Sciatic nerve (tissue), 2 donors: ENCODE data around the gene ZC3HAV1L. TPM values are rescaled to one million over a fixed set of nuclear protein-coding genes. Genes with fewer than 3 reads are reported as not detected.
"Not testable (repeated sequence)": the region's sequence is repeated elsewhere in the genome, so short reads cannot be mapped to it uniquely, and the experiment has no call there.

Experiments
- ATAC-seq: fragments of 200-7000 bp; cut with Tn5 transposase; one replicate; pipeline ENCODE4 v1.9.1; 2020; ENCODE audit warnings: mild to moderate bottlenecking, moderate library complexity
- DNase-seq: peaks from one replicate; pipeline ENCODE4 v3.0.0-alpha.2; 2020; ENCODE audit warnings: low spot score
- intact Hi-C: fragments of 100-400 bp; cut with DNase I; formaldehyde crosslinking; loops from one replicate; pipeline ENCODE4 v1.14.2; 2022
- total RNA-seq: library from RNA; stranded (reverse); fragmentation: NEBNext Ultra II Directional; extraction: Animal tissue kit (Norgen Biotek cat#: 25700); gene quantifications from one replicate; pipeline ENCODE4 v1.2.1, GENCODE V29; 2021
- donor health status: DM: no; HTN: no; CAD: no.
- donor health status: DM: no; HTN: no; CAD: no.

The ZC3HAV1L gene
- total RNA-seq, 1 donor from 2014 or later, result 19.7 TPM

GRCh38 chr7:139029353-139029752 lies 6.5 kb downstream of the ZC3HAV1L start:
- DNase-seq (no peak), ATAC-seq (no peak)
- intact Hi-C loops, result no loop called here

GRCh38 chr7:139026551-139026950 lies 9.3 kb downstream of the ZC3HAV1L start:
- no peak for ATAC-seq
- no peak for DNase-seq
- intact Hi-C loops, result no loop called here

GRCh38 chr7:139025861-139026260 lies 10.0 kb downstream of the ZC3HAV1L start:
- ATAC-seq, DNase-seq, intact Hi-C loops: not testable (repeated sequence)

- DNase-seq (no peak), ATAC-seq (no peak)
- intact Hi-C loops, result no loop called here
These were observed 12.8 kb downstream of the ZC3HAV1L start for GRCh38 chr7:139023076-139023475.

GRCh38 chr7:139022286-139022685 lies 13.6 kb downstream of the ZC3HAV1L start:
- no peak for ATAC-seq
- no peak for DNase-seq
- intact Hi-C loops, result no loop called here

GRCh38 chr7:139018910-139019309 lies 16.9 kb downstream of the ZC3HAV1L start:
- peak; percentile 38 for ATAC-seq
- DNase-seq, result no peak
- intact Hi-C loops, result loop anchor here (5.0 kb wide), 1 partner anchor 58 kb away; no protein-coding TSS in a partner anchor

- peak; percentile 75 for DNase-seq
- ATAC-seq, result peak; percentile 87
These were observed 18.8 kb downstream of the ZC3HAV1L start for GRCh38 chr7:139016931-139017511.

GRCh38 chr7:139011373-139011772 lies 24.5 kb downstream of the ZC3HAV1L start:
- ATAC-seq (no peak), DNase-seq (no peak)
- intact Hi-C loops, result no loop called here

More at GRCh38 chr7:139016931-139017511, 18.8 kb downstream of the ZC3HAV1L start:
- intact Hi-C loops, result loop anchor here (5.0 kb wide), 1 partner anchor 60 kb away; no protein-coding TSS in a partner anchor

- DNase-seq (no peak), ATAC-seq (no peak)
- intact Hi-C loops, result no loop called here
These were observed 31.3 kb downstream of the ZC3HAV1L start for GRCh38 chr7:139004321-139005090.

GRCh38 chr7:138999414-138999813 lies 36.4 kb downstream of the ZC3HAV1L start:
- intact Hi-C loops, result no loop called here
- no peak for DNase-seq
- no peak for ATAC-seq

- no peak for DNase-seq
- intact Hi-C loops, result no loop called here
- no peak for ATAC-seq
These were observed 43.8 kb downstream of the ZC3HAV1L start for GRCh38 chr7:138992052-138992531.

GRCh38 chr7:138987686-138988085 lies 48.2 kb downstream of the ZC3HAV1L start:
- no peak for ATAC-seq
- intact Hi-C loops, result loop anchor here (10.0 kb wide), 1 partner anchor 103 kb away; no protein-coding TSS in a partner anchor
- no peak for DNase-seq

GRCh38 chr7:138982204-138982623 lies 53.6 kb downstream of the ZC3HAV1L start:
- intact Hi-C loops, result loop anchor here (10.0 kb wide), 1 partner anchor 97 kb away; no protein-coding TSS in a partner anchor
- ATAC-seq (no peak), DNase-seq (no peak)

GRCh38 chr7:138981332-138982203 lies 54.3 kb downstream of the ZC3HAV1L start, which contains the start of gene KIAA1549:
TSS of gene KIAA1549 (minus strand) at chr7:138981389. CDS start at chr7:138981269, 120 bp downstream.
- DNase-seq, result peak; percentile 75
- intact Hi-C loops, result loop anchor here (10.0 kb wide), 1 partner anchor 97 kb away; no protein-coding TSS in a partner anchor
- ATAC-seq, result peak; percentile 93

- ATAC-seq, result peak; percentile 12
- intact Hi-C loops, result loop anchor here (10.0 kb wide), 1 partner anchor 96 kb away; no protein-coding TSS in a partner anchor
- DNase-seq, result peak; percentile 66
These were observed 55.1 kb downstream of the ZC3HAV1L start for GRCh38 chr7:138980563-138981291.

- ATAC-seq, result no peak
- intact Hi-C loops, result loop anchor here (10.0 kb wide), 1 partner anchor 95 kb away; no protein-coding TSS in a partner anchor
- DNase-seq, result no peak
These were observed 55.8 kb downstream of the ZC3HAV1L start for GRCh38 chr7:138979988-138980562.

GRCh38 chr7:138979226-138979979 lies 56.4 kb downstream of the ZC3HAV1L start:
- ATAC-seq (no peak), DNase-seq (no peak)
- intact Hi-C loops, result no loop called here
